HepG2 (cell line): Measurements from ENCODE around the gene GABRG3. TPM values are rescaled to one million over a fixed set of nuclear protein-coding genes. Genes with fewer than 3 reads are reported as not detected.

ENCODE experiments used
- ATAC-seq: fragments of 200-7000 bp; cut with Tn5 transposase; 3 replicates; pipeline ENCODE4 v1.9.1; 2020; ENCODE audit warnings: mild to moderate bottlenecking, moderate library complexity
- BruUV-seq: library from RNA; stranded (reverse); fragments of 400-500 nt; replicated peaks from 2 replicates; lab custom pipeline; 2021; lab: Mats Ljungman, UMichigan
- CTCF ChIA-PET: fragments of 300-600 bp; formaldehyde crosslinking; extraction: SDS; loops from one replicate; lab custom pipeline; 2021; ENCODE audit warnings: low total read pairs, inconsistent platforms, low intra/inter-chr PET ratio; lab: Yijun Ruan, JAX
- POLR2A ChIA-PET: fragments of 350-600 bp; sonication (Branson Sonifier 250); formaldehyde crosslinking; loops from one replicate; lab custom pipeline; 2020; ENCODE audit warnings: antibody characterized with exemption, inconsistent platforms; lab: Yijun Ruan, JAX
- DNase-seq: peaks from one replicate; pipeline ENCODE4 v3.0.0-alpha.2; 2015; ENCODE audit warnings: low spot score
- FAIRE-seq: peaks from 3 replicates; lab custom pipeline; 2011; peaks lifted over from hg19 to GRCh38; lab: Jason Lieb, UNC
- H2AFZ ChIP-seq: one replicate; pipeline ENCODE4 v1.6.1; 2011; ENCODE audit warnings: low read length, inconsistent platforms
- H3K27ac ChIP-seq: fragments of 300-600 bp; 3 replicates; pipeline ENCODE4 v1.8.0; 2011; ENCODE audit warnings: mixed run types, mild to moderate bottlenecking, mixed read lengths, low read length, inconsistent platforms; ENCODE audit not compliant: insufficient read depth; ENCODE audit errors: extremely low read length
- H3K27me3 ChIP-seq, 2 experiments: fragments of 200-600 bp in 1 of 2; 2 replicates in 1 of 2; 3 replicates in 1 of 2; pipeline versions ENCODE4 v1.6.0 to v1.8.0; 2011; ENCODE audit warnings: low read length in 2 of 2, mild to moderate bottlenecking in 2 of 2, moderate library complexity in 2 of 2, inconsistent platforms in 1 of 2; ENCODE audit not compliant: insufficient read depth in 2 of 2, control insufficient read depth in 1 of 2
- H3K36me3 ChIP-seq, 2 experiments: fragments of 200-600 bp in 1 of 2; replicated peaks in 1 of 2; 2 replicates in 1 of 2; 3 replicates in 1 of 2; pipeline versions ENCODE4 v1.5.1 to v1.8.0; 2011; ENCODE audit warnings: low read length in 2 of 2, inconsistent platforms in 1 of 2; ENCODE audit not compliant: insufficient read depth in 2 of 2, control insufficient read depth in 1 of 2
- H3K4me1 ChIP-seq: 2 replicates; pipeline ENCODE4 v1.5.1; 2012; ENCODE audit warnings: low read length, inconsistent platforms; ENCODE audit not compliant: insufficient read depth
- H3K4me2 ChIP-seq: 2 replicates; pipeline ENCODE4 v1.6.0; 2011; ENCODE audit warnings: low read depth, low read length, inconsistent platforms
- H3K4me3 ChIP-seq, 3 experiments: fragments of 200-600 bp in 1 of 3; sonication (generic), shearing (Covaris generic) in 1 of 3; replicated peaks in 1 of 3; 2 replicates each; pipeline ENCODE4 v1.5.1; 2011 to 2016; ENCODE audit warnings: low read length in 3 of 3, inconsistent platforms in 2 of 3, low read depth in 2 of 3, mild to moderate bottlenecking in 2 of 3, control low read depth in 1 of 3, mixed read lengths in 1 of 3; ENCODE audit not compliant: insufficient read depth in 1 of 3
- H3K79me2 ChIP-seq: one replicate; pipeline ENCODE4 v1.6.1; 2011; ENCODE audit warnings: low read length, inconsistent platforms; ENCODE audit not compliant: insufficient read depth
- H3K9ac ChIP-seq: 2 replicates; pipeline ENCODE4 v1.6.0; 2011; ENCODE audit warnings: mild to moderate bottlenecking, low read depth, low read length, inconsistent platforms; ENCODE audit not compliant: insufficient read depth
- H3K9me3 ChIP-seq: 2 replicates; pipeline ENCODE4 v1.5.1; 2012; ENCODE audit warnings: mild to moderate bottlenecking, low read length
- H4K20me1 ChIP-seq: 2 replicates; pipeline ENCODE4 v1.6.0; 2011; ENCODE audit warnings: inconsistent platforms, mild to moderate bottlenecking, low read length, moderate library complexity; ENCODE audit not compliant: insufficient read depth
- MAFK ChIP-seq, 2 experiments: IDR thresholded peaks in 1 of 2; conservative IDR thresholded peaks in 1 of 2; 2 replicates each; pipeline ENCODE4 v1.6.1; 2011; ENCODE audit warnings: improper control_type of control experiment in 2 of 2, low read length in 2 of 2
- SAP130 ChIP-seq: IDR thresholded peaks from 2 replicates; pipeline ENCODE4 v1.6.1; 2016; ENCODE audit warnings: low read depth
- ZBTB7A ChIP-seq: sonication (generic); formaldehyde crosslinking; IDR thresholded peaks from 2 replicates; pipeline ENCODE4 v1.8.0; 2022; ENCODE audit warnings: mild to moderate bottlenecking, missing genetic modification reagents
- ZNF142 ChIP-seq: sonication (generic); formaldehyde crosslinking; IDR thresholded peaks from 2 replicates; pipeline ENCODE4 v1.4.0; 2020; ENCODE audit warnings: missing genetic modification reagents
- WGBS: methylation state at CpG from one replicate; pipeline ENCODE4 v1.1.6; 2017; ENCODE audit warnings: low lambda C conversion rate; 5-methylcytosine and 5-hydroxymethylcytosine counted together
- in situ Hi-C: cut with HindIII; loops from 2 replicates; pipeline ENCODE4 v1.10.0; 2017; ENCODE audit warnings: low pct_unique_long_range_greater_than_20kb; ENCODE audit not compliant: extremely low pct_ligation_motif_present
- intact Hi-C: fragments of 100-400 bp; cut with micrococcal nuclease; formaldehyde crosslinking; loops from one replicate; pipeline ENCODE4 v1.10.0; 2022; ENCODE audit not compliant: unreplicated experiment
- polyA plus RNA-seq, 8 experiments: library from polyadenylated mRNA; depleted of rRNA in 3 of 8; stranded (reverse) in 7 of 8; unstranded in 1 of 8; fragments of >200 nt; fragmentation: Illumina TruSeq in 4 of 8; extraction: Trizol in 4 of 8; gene quantifications; 2 replicates each; pipeline versions ENCODE4 v1.2.1 to v1.2.3, GENCODE V29; 2011 to 2016; ENCODE audit warnings: low read depth in 4 of 8, missing spikeins in 1 of 8, mixed read lengths in 1 of 8; ENCODE audit not compliant: insufficient read depth in 1 of 8
- total RNA-seq, 5 experiments: library from RNA; depleted of rRNA; stranded (reverse); fragments of >200 nt; fragmentation: Illumina TruSeq; extraction: Trizol; gene quantifications; 2 replicates each; pipeline ENCODE4 v1.2.3, GENCODE V29; 2016; ENCODE audit warnings: low read depth in 1 of 5

GABRG3 gene
- total and polyA plus RNA-seq, 2 of the 13 experiments (the other 11 are each of a cell fraction or from before 2014, with no cell fraction given): not detected

- in situ Hi-C loops: loop anchor here (10.0 kb wide), 1 partner anchor 289 kb away; no protein-coding TSS in a partner anchor
- Histone ChIP-seq H3K9me3 (peaks cover 13% of the 10 kb centered on the region; the same call in 1 of the 2 replicates), H3K4me3 (no peak overlapping the region), H3K79me2 (no peaks in the 10 kb centered on the region), H2AFZ (no peak overlapping the region), H3K9ac (no peak overlapping the region), H3K27me3 (no peaks in the 10 kb centered on the region), H3K4me1 (no peaks in the 10 kb centered on the region), H4K20me1 (no peaks in the 10 kb centered on the region), H3K36me3 (no peaks in the 10 kb centered on the region), H3K27ac (no peak overlapping the region), H3K4me2 (no peak overlapping the region)
- ChIA-PET POLR2A (no interaction called here), CTCF (no interaction called here)
- WGBS: 0% methylated on average over 2 of the region's 2 CpGs
- intact Hi-C loops: no loop called here
- FAIRE-seq (no peak), DNase-seq (no peak), ATAC-seq (no peak)
- BruUV-seq: no TSS peak
- TF ChIP-seq MAFK (conservative IDR thresholded peaks at IDR 0.05 in 1 of 2, IDR thresholded peaks at IDR 0.05 in 1 of 2; ENCODE audit: low read length in 2 of 2) (peak; percentile 17 to 25; a peak in 2 of 4 replicates), ZBTB7A (no peak), SAP130 (CRISPR knock-in tag) (no peak), ZNF142 (CRISPR knock-in tag) (no peak)
Observed at GRCh38 chr15:27353856-27354255, 382.9 kb downstream of the GABRG3 start.
